Breast epithelium (tissue), 3 donors: ENCODE measurements around the gene GFRA1.

ENCODE experiments used
- CTCF ChIP-seq, 3 donors: fragments of 450-650 bp; IDR thresholded peaks; one replicate each; pipeline ENCODE4 v1.5.1; 2016 to 2017; ENCODE audit warnings: antibody characterized with exemption in 3 of 3, mild to moderate bottlenecking in 3 of 3, moderate library complexity in 3 of 3
- POLR2A ChIP-seq: fragments of 450-650 bp; IDR thresholded peaks from one replicate; pipeline ENCODE4 v1.6.1; 2016; ENCODE audit warnings: antibody characterized with exemption, mild to moderate bottlenecking, moderate library complexity

GRCh38 chr10:116125180-116125579, 147.8 kb downstream of the GFRA1 start:
- TF ChIP-seq CTCF (IDR thresholded peaks at IDR 0.05) (no peak), POLR2A (no peak)
